Skeletal muscle satellite cell (primary cell): ENCODE measurements around the gene RPS21.

Experiments used
- H3K27me3 ChIP-seq: 2 replicates; pipeline ENCODE4 v1.7.0; 2013; ENCODE audit warnings: low read length; ENCODE audit not compliant: control insufficient read depth, insufficient read depth
- H3K36me3 ChIP-seq: 2 replicates; pipeline ENCODE4 v1.7.0; 2013; ENCODE audit warnings: mild to moderate bottlenecking, control low read depth, low read length; ENCODE audit not compliant: insufficient read depth
- H3K4me1 ChIP-seq: 2 replicates; pipeline ENCODE4 v1.7.0; 2013; ENCODE audit warnings: low read length; ENCODE audit not compliant: control insufficient read depth, insufficient read depth
- H3K4me2 ChIP-seq: 2 replicates; pipeline ENCODE4 v1.7.0; 2013; ENCODE audit warnings: mild to moderate bottlenecking, low read length
- H3K4me3 ChIP-seq: 2 replicates; pipeline ENCODE4 v1.7.0; 2013; ENCODE audit warnings: low read length
- H3K9ac ChIP-seq: 2 replicates; pipeline ENCODE4 v1.7.0; 2013; ENCODE audit warnings: mild to moderate bottlenecking, low read depth, low read length, moderate library complexity
- H3K9me3 ChIP-seq: replicated peaks from 2 replicates; pipeline ENCODE4 v1.7.0; 2013; ENCODE audit warnings: mild to moderate bottlenecking, control low read depth, low read length

The RPS21 gene

DNA sequence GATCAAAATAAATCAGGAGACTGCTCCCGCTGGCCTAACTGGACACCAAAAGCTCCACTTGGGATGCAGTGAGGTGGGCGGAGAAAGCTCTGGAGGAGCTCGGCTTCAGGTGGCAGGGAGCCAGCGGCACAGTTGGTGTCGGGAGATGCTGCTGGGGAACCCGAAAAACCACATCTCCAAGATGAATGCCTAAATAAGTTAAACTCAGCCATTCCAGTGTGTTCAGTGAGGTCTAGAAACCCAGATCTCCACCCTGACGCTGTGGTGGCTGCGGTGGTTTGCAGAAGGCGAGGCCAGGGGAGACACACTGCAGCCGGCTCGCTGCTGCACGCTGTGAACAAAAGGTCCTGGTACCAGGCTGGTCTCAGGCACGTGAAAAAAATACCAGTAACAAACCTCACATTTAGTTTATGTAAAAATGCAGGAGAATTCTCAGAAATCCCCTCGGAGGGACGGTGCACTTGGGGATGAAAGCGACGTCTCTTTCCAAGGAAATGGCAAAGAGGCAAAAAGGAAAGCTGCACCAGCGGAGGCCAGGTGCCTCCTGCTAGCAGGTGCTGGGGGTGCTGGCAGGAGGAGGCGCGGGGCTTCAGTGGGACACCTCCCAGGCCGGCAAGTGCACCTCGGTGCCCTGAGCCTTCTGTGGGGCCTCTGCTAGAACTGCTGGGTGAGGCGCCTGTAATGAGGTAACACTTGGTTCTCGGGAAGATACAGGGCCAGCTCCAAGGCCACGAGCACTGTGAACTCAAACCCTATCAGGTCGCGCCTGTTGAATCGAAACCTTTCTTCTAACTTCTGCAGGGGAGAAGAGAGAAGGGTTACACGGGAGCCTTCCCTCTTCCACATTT lies 3.6 kb downstream of the RPS21 start:
- Histone ChIP-seq H3K9me3 (no peaks in the 10 kb centered on the region), H3K4me3 (no peak overlapping the region), H3K27me3 (no peaks in the 10 kb centered on the region), H3K4me1 (peaks cover 14% of the 10 kb centered on the region), H3K36me3 (peaks cover 43% of the 10 kb centered on the region), H3K4me2 (no peak overlapping the region), H3K9ac (no peak overlapping the region)

DNA sequence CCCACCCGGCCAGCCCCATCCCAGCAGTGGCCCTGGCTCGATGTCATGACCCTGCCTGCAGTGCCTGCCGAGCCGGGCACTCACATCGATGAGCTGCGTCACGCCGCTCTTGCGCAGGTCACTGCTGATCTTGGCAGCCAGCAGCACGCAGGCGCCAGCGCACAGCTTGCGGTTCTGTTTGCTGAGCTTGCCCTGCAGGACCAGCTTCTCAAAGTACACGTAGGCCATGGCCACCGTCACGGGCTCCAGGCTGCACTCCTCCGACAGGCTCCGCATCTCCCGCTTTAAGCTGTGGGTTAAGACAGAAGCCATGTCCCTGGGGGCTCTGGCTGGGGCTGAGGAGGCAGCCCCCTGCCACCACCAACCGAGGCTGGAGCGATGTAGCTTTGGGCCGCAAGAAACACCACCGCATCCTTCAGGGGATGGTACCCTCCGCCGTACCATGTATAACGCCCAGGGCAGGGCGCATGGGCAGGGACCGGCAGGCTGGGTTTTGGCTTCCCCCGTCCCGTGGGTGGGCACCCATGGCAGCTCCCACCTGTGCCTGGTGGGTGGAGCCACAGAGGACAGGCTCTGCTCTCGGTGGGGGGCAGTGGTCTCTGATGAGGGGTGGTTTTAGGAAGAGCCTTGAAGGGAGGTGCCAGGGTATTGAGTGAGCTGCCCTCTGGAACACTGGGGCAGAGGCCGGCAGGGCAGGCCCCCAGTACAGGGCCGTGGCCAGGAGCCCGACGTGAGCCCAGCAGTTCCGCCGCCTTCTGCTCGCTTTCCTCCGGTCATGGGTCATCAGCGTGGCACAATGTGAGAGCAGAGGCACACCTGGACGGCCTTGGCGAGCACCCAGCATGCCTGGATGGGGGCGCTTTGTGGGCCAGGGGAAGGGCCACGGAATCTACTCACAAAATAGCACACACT lies 4.5 kb downstream of the RPS21 start:
- H3K4me1 ChIP-seq: peaks cover 14% of the 10 kb centered on the region
- H3K4me3 ChIP-seq: no peak overlapping the region
- H3K4me2 ChIP-seq: no peak overlapping the region
- peaks cover 43% of the 10 kb centered on the region for H3K36me3 ChIP-seq
- H3K9ac ChIP-seq: no peak overlapping the region
- H3K9me3 ChIP-seq: no peaks in the 10 kb centered on the region
- H3K27me3 ChIP-seq: no peaks in the 10 kb centered on the region

DNA sequence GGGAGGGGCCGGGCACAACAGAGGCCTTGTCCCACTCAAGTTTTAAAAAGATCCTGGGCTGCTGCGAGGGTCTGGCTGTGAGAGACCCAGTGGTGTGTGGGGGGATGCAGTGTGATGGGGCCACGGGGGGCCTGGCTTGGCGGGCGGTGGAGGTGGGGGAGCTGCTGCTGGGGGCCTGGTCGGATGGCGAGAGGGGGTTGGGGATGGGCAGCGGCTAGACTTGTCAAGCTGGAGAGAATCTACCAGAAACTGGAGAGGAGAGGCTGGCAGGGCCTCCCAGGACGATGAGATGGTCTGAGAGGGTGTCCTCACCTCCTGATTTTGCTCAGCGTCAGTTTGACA lies 5.1 kb downstream of the RPS21 start:
- H3K36me3 ChIP-seq: peaks cover 43% of the 10 kb centered on the region
- no peak overlapping the region for H3K4me2 ChIP-seq
- H3K4me3 ChIP-seq: no peak overlapping the region
- H3K9me3 ChIP-seq: no peaks in the 10 kb centered on the region
- H3K9ac ChIP-seq: no peak overlapping the region
- peaks cover 14% of the 10 kb centered on the region for H3K4me1 ChIP-seq
- no peaks in the 10 kb centered on the region for H3K27me3 ChIP-seq

DNA sequence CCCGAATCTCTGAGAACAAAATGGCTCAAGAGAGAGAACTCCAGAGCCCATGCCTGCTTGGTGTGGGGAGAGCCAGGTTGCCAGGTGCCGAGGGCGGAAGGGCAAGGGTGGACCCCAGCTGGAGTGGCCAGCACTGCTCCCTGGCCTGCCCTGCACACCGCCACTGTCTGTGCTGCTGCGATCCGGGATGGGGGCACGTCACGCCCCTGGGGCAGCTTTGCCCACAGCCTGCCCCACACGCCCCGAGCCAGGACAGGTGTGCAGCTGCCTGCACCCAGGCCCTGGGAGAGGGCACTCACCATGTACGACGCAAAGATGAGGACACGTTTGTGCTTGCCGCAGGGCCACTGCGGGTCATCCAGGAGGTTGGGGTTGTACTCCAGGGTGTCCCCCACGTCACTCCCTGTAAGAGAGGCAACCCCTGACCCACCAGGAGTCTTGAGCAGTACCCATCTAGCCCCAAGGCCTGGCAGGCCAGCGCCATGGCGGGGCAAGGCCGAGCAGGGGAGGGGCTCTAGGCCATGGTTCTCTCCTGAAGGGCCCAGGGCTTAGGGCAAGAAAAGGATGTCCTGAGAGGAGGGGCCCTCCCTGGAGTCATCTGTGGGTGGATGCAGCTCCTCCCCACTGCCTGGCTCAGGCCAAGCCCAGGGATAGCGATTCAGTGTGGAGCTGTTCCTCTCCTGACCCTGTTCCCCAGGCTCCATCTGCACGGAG lies 5.9 kb downstream of the RPS21 start:
- H3K27me3 ChIP-seq: no peaks in the 10 kb centered on the region
- H3K4me1 ChIP-seq: peaks cover 12% of the 10 kb centered on the region
- H3K9me3 ChIP-seq: no peaks in the 10 kb centered on the region
- no peak overlapping the region for H3K9ac ChIP-seq
- H3K4me3 ChIP-seq: no peak overlapping the region
- peaks cover 36% of the 10 kb centered on the region for H3K36me3 ChIP-seq
- H3K4me2 ChIP-seq: no peak overlapping the region

DNA sequence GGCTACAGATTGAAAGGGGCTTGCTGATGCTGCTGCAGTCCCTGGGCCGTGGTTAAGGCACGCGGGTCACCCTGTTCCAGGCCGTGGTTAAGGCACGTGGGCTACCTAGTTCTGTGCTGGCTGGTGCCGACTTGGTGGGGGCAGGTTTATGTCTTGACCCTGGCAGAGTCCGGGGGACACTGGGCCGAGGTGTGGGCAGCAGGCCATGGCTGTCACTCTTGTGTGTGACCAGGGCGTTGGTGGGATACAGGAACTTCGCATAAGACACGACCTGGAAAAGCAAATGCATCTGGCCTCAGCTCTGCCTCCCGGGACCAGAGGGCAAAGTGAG lies 6.4 kb downstream of the RPS21 start:
- H3K27me3 ChIP-seq: no peaks in the 10 kb centered on the region
- H3K36me3 ChIP-seq: peaks cover 32% of the 10 kb centered on the region
- H3K4me2 ChIP-seq: no peak overlapping the region
- no peak overlapping the region for H3K9ac ChIP-seq
- H3K4me3 ChIP-seq: no peak overlapping the region
- no peaks in the 10 kb centered on the region for H3K9me3 ChIP-seq
- peaks cover 7% of the 10 kb centered on the region for H3K4me1 ChIP-seq

DNA sequence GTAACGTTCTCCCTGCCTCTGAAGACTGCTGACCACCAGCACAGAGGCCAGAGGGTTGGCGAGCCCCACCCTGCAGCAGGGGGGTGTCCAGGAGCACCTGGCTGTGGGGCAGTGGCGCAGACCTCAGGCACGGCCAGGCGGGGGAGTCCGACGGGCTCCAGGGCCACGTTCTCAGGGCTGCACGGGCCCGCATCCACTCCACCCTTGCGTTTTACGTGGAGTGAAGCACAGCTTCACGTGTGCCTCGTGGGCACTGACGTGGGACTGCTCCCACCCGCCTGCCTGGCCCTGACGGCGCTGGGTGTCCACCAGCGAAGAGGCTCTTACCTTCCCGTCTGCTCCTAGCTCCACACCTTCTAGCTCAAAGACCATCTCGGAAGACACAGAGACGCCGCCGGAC lies 6.9 kb downstream of the RPS21 start:
- Histone ChIP-seq H3K4me1 (peaks cover 1% of the 10 kb centered on the region), H3K4me2 (no peak overlapping the region), H3K9me3 (no peaks in the 10 kb centered on the region), H3K36me3 (peaks cover 27% of the 10 kb centered on the region), H3K4me3 (no peak overlapping the region), H3K27me3 (no peaks in the 10 kb centered on the region), H3K9ac (no peak overlapping the region)

DNA sequence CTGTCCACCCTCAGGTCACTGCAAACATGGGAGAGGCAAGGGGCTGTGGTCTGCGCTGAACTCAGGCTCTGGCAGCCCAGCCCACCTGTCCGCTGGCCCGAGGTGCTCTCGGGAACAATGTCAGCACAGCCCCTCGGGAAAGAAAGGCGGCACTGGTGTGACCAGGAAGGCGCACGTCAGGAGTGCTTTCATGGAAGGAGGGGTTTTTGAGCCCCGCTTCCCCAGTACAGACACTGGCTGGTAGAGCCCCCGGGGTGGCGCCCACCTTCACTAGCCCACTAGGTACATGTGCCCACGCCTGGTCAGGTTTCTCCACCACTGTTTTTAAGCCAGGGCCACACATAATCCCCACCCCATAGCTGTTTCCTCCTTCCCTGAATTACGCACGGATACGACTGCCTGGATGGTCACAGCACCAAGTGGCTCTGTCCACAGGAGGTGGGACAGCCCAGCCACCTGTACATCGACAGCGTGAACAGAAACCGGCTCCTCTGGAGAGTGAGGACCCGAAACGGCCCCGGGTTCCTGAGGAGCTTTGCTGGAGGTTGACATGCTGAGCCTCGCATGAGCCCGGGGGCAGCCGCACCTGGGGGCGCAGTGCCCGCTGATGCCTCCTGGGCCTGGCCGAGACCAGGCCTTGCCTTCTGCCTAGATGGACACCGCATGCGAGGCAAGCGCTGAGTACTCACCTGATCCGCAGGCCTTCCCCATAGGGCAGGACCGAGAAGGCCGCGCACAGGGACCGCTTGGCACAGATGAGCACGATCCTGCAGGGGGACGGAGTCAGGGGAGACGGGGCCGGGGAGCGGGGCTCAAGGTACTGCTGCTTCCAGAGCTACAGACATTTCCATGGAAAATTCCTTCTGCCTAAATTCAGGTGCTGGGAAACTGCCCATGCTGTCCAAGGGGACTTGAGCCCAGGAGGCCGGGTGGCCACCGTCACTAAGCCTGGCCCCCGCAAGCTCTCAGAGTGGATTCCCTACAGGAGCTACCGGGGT lies 7.6 kb downstream of the RPS21 start:
- Histone ChIP-seq H3K36me3 (peaks cover 19% of the 10 kb centered on the region), H3K27me3 (no peaks in the 10 kb centered on the region), H3K4me1 (no peaks in the 10 kb centered on the region), H3K4me2 (no peak overlapping the region), H3K9me3 (no peaks in the 10 kb centered on the region), H3K4me3 (no peak overlapping the region), H3K9ac (no peak overlapping the region)

DNA sequence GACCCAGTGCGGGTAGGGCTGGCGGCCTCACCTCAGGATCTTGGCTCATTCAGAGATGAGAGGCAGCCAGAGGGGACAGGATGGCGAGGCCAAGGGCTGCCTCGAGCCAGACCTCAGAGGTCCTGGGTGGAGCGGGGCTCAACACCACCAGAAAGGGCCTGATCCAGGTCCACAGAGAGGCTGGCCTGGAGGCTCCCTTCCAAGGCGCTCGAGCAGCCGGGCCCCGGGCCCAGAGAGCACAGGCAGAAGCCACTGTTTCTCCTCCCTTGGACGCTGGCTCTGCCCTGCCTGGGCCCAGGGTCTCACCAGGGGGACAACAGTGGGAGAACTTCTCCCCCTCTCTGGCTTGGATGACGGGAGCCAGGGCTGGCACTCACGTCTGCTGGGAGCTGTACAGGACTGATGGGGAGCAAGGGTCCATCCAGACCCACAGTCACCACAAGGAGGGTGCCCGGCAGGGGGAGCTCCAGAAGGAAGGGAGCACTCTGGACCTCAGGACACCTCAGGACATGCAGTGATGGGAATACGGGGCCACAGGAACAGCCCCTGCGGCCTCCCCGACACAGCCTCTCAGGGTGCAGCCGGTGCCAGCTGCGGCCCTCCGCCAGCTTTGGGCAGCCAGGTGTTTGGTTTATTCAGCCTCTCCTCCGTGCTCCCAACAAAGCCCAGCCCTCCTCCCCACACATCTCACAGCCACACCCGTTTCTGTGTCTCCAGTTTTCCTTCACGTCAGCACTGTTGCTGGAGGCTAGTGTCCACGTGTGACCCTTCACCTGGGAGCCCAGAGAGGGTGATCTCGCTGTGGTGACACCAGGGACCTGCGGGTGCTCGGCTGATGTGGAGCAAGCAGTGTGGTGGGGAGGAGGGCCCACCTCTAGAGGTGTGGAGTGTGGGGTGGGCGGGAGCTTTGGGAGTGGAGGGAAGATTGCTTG lies 8.7 kb downstream of the RPS21 start:
- Histone ChIP-seq H3K9ac (no peak overlapping the region), H3K4me2 (no peak overlapping the region), H3K27me3 (no peaks in the 10 kb centered on the region), H3K4me1 (no peaks in the 10 kb centered on the region), H3K9me3 (no peaks in the 10 kb centered on the region), H3K4me3 (no peak overlapping the region), H3K36me3 (peaks cover 10% of the 10 kb centered on the region)

DNA sequence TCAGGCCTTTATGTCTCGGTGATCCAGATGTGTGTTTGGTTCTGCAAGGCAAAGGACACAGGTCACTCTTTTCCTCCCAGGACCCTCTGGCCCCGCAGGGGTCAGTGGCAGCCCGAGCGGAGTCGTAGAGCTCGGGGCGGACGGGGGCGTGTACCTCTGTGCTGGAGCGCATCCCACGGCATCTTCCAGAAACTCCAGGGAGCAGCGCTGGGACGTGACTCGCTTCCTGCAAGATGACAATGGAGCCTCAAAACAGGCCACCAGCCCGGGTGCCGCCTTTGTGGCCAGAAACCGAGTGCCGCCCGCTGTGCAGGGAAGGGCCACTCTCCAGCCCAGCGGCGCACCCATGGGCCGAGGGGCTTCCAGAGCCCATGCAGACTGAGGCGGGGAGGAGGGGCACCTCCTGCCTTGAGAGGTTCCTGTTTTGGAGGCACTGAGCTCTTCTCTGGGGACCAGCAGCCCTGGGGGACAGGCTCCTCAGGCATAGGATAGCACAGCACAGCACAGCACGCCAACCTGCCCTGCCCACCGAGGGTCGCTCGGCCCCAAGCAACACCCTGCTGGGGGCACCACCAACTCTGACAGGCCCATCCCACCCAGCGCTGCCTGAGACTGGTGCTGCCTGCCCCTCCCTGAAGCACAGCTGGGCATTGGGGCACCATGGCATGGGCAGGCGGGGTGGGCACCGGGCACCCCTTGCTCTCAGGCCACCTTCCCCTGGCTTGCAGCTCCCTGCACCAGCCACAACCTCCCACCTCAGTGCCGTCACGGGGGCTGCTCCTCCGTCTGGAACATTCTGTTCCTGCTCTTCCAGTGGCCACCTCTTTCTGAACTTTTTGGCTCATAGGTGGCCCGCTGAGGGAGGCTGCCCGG lies 9.7 kb downstream of the RPS21 start:
- Histone ChIP-seq H3K9ac (no peak overlapping the region), H3K36me3 (peaks cover 4% of the 10 kb centered on the region), H3K4me3 (no peak overlapping the region), H3K27me3 (no peaks in the 10 kb centered on the region), H3K4me2 (no peak overlapping the region), H3K4me1 (no peaks in the 10 kb centered on the region), H3K9me3 (no peaks in the 10 kb centered on the region)
